ENCODE measurements around the gene C1orf174.

Gene C1orf174

GRCh38 chr1:3932156-3932919 lies 32.3 kb upstream of the C1orf174 start:
- no peak overlapping the region for H3K4me3 Mint-ChIP-seq
- no peaks in the 10 kb centered on the region for H3K36me3 Mint-ChIP-seq (ENCODE audit: low read depth)
- peaks cover 11% of the 10 kb centered on the region for H3K9me3 Mint-ChIP-seq
- H3K27ac Mint-ChIP-seq = no peak overlapping the region
- H3K27me3 Mint-ChIP-seq (ENCODE audit: low read depth) = no peaks in the 10 kb centered on the region
- DNase-seq (ENCODE audit: low spot score) = no peak
- no peaks in the 10 kb centered on the region for H3K4me1 Mint-ChIP-seq (ENCODE audit: low read depth)

GRCh38 chr1:3931007-3931912 lies 31.2 kb upstream of the C1orf174 start:
- no peak overlapping the region for H3K27ac Mint-ChIP-seq
- H3K4me3 Mint-ChIP-seq = no peak overlapping the region
- no peaks in the 10 kb centered on the region for H3K4me1 Mint-ChIP-seq (ENCODE audit: low read depth)
- DNase-seq (ENCODE audit: low spot score) = no peak
- H3K36me3 Mint-ChIP-seq (ENCODE audit: low read depth) = no peaks in the 10 kb centered on the region
- H3K27me3 Mint-ChIP-seq (ENCODE audit: low read depth) = no peaks in the 10 kb centered on the region
- peaks cover 7% of the 10 kb centered on the region for H3K9me3 Mint-ChIP-seq

DNA sequence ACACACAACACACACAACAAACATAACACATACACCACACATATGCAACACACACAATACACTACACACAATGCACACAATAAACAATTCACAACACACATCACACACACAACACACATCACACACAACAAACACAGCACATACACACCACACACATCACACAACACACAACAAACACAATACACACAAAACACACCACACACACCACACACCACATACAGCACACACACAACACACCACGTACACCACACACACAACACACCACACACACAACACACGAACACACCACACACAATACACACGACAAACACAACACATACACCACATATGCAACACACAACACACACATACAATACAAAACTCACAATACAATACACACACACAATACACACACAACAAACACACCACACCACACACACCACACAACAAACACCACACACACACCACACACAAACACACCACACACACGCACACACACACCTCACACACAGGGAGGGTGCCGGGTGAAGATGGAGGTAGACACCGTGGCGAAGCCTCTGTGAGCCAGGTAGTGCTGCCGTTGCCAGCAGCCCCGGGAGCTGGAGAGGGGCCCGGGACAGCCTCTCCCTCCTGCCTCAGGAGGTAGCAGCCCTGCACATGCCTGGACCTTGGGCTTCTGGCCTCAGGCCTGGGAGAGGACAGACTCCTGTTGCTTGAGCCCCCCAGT lies 30.4 kb upstream of the C1orf174 start:
- Mint-ChIP-seq H3K27ac (no peak overlapping the region), H3K9me3 (peaks cover 7% of the 10 kb centered on the region), H3K27me3 (ENCODE audit: low read depth) (no peaks in the 10 kb centered on the region), H3K36me3 (ENCODE audit: low read depth) (no peaks in the 10 kb centered on the region), H3K4me1 (ENCODE audit: low read depth) (no peaks in the 10 kb centered on the region), H3K4me3 (no peak overlapping the region)
- DNase-seq (ENCODE audit: low spot score) = no peak

GRCh38 chr1:3929126-3929525 lies 29.1 kb upstream of the C1orf174 start:
- no peaks in the 10 kb centered on the region for H3K36me3 Mint-ChIP-seq (ENCODE audit: low read depth)
- no peak for DNase-seq (ENCODE audit: low spot score)
- no peak overlapping the region for H3K4me3 Mint-ChIP-seq
- peaks cover 7% of the 10 kb centered on the region for H3K9me3 Mint-ChIP-seq
- H3K27ac Mint-ChIP-seq = peak overlapping the region; percentile 23
- no peaks in the 10 kb centered on the region for H3K4me1 Mint-ChIP-seq (ENCODE audit: low read depth)
- H3K27me3 Mint-ChIP-seq (ENCODE audit: low read depth) = no peaks in the 10 kb centered on the region

DNA sequence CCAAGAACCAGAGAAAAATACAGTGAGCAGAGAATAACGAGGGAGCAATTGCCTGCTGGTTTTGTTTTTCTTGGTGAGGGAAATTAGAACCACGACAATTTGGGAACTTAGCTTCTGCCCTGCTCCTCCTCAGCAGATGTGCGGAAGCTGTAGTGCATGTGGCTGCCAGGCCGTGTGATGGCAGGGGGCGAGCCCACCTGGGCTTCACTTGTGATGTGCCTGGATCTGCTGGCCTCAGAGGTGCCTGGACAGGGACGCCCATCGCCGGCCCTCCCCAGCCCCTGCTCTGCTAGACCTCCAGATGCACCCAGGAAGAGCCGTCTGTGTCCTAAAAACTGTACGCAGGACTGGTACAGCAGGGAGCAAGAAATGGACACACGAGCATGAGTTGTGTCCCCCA lies 28.5 kb upstream of the C1orf174 start:
- H3K4me3 Mint-ChIP-seq = no peak overlapping the region
- no peaks in the 10 kb centered on the region for H3K27me3 Mint-ChIP-seq (ENCODE audit: low read depth)
- no peak overlapping the region for H3K27ac Mint-ChIP-seq
- H3K36me3 Mint-ChIP-seq (ENCODE audit: low read depth) = no peaks in the 10 kb centered on the region
- no peak for DNase-seq (ENCODE audit: low spot score)
- no peaks in the 10 kb centered on the region for H3K4me1 Mint-ChIP-seq (ENCODE audit: low read depth)
- H3K9me3 Mint-ChIP-seq = peaks cover 7% of the 10 kb centered on the region

DNA sequence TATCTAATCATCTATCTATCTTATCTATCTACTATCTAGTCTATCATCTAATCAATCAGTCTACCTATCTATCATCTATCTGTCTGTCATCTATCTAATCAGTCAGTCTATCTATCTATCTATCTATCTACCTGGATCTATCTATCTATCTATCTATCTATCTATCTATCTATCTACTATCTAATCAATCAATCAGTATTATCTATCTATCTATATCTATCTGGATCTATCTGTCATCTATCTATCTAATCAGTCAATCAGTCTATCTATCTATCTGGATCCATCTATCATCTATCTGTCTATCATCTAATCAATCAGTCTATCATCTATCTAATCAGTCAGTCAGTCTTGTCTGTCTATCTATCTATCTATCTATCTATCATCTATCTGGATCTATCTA lies 26.9 kb upstream of the C1orf174 start:
- Mint-ChIP-seq H3K4me1 (ENCODE audit: low read depth) (no peaks in the 10 kb centered on the region), H3K27ac (no peak overlapping the region), H3K4me3 (no peak overlapping the region), H3K36me3 (ENCODE audit: low read depth) (no peaks in the 10 kb centered on the region), H3K27me3 (ENCODE audit: low read depth) (no peaks in the 10 kb centered on the region), H3K9me3 (peaks cover 7% of the 10 kb centered on the region)
- no peak for DNase-seq (ENCODE audit: low spot score)

- DNase-seq (ENCODE audit: low spot score) = no peak
- no peak overlapping the region for H3K4me3 Mint-ChIP-seq
- H3K27me3 Mint-ChIP-seq (ENCODE audit: low read depth) = no peaks in the 10 kb centered on the region
- H3K27ac Mint-ChIP-seq = no peak overlapping the region
- no peaks in the 10 kb centered on the region for H3K36me3 Mint-ChIP-seq (ENCODE audit: low read depth)
- H3K9me3 Mint-ChIP-seq = peaks cover 7% of the 10 kb centered on the region
- H3K4me1 Mint-ChIP-seq (ENCODE audit: low read depth) = no peaks in the 10 kb centered on the region
These were observed 25.7 kb upstream of the C1orf174 start for GRCh38 chr1:3925762-3926161.

GRCh38 chr1:3925256-3925655 lies 25.2 kb upstream of the C1orf174 start:
- Mint-ChIP-seq H3K4me1 (ENCODE audit: low read depth) (no peaks in the 10 kb centered on the region), H3K27ac (no peak overlapping the region), H3K36me3 (ENCODE audit: low read depth) (no peaks in the 10 kb centered on the region), H3K4me3 (no peak overlapping the region), H3K9me3 (peaks cover 4% of the 10 kb centered on the region), H3K27me3 (ENCODE audit: low read depth) (no peaks in the 10 kb centered on the region)
- DNase-seq (ENCODE audit: low spot score) = no peak

DNA sequence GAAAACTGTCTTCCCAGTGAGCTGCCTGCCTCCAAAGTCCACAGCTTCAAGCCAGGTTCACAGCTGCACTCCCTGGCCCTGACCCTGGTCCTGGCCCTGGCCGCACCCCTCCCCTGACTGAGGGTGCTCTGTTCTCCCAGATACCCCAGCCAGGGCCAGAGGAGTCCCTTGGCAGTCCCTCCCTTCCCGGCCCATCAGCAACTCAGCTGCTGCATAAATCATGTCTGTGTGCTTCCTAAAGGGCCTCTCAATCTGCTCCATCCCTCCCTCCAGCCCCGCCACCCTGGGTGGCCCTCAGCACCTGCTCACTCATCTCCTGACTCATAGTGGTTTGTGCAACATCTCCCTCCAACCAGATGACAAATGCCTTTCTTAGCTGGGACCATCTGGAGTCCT lies 24.8 kb upstream of the C1orf174 start:
- Mint-ChIP-seq H3K36me3 (ENCODE audit: low read depth) (no peaks in the 10 kb centered on the region), H3K27me3 (ENCODE audit: low read depth) (no peaks in the 10 kb centered on the region), H3K27ac (no peak overlapping the region), H3K4me3 (no peak overlapping the region), H3K9me3 (no peaks in the 10 kb centered on the region), H3K4me1 (ENCODE audit: low read depth) (no peaks in the 10 kb centered on the region)
- DNase-seq (ENCODE audit: low spot score) = no peak

DNA sequence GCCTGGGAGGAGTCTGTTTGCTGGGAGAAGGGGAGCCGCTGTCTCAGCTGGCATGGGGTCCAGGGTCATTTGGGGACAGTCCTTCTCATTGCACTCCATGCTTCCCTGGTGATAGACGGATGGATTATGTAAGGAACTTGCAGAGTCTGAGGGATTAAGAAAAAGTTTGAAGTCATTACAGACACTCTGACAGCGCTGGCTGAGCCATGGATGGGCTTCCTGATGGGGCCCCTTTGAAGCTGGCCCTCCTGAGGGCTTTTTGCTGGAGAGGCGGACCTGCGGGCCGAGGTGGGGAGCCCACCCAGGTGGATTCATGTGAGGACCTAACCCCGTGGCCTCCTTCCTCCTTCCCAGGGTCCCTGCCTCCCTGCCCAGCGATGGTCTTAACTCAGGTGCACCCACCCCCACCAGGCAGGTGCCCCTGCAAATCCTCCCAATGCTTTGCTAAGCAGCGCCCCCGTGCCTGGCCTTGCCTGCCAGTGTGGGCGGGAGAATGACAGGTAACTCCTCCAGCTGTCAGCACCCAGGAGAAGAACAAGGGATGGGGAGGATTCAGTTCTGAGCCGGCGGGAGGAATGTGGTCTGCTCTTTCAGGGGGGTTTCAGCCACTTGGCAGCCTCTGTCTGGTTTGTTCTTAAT lies 24.2 kb upstream of the C1orf174 start:
- no peak overlapping the region for H3K27ac Mint-ChIP-seq
- no peak overlapping the region for H3K4me3 Mint-ChIP-seq
- H3K36me3 Mint-ChIP-seq (ENCODE audit: low read depth) = no peaks in the 10 kb centered on the region
- no peaks in the 10 kb centered on the region for H3K9me3 Mint-ChIP-seq
- DNase-seq (ENCODE audit: low spot score) = no peak
- no peaks in the 10 kb centered on the region for H3K27me3 Mint-ChIP-seq (ENCODE audit: low read depth)
- H3K4me1 Mint-ChIP-seq (ENCODE audit: low read depth) = no peaks in the 10 kb centered on the region

GRCh38 chr1:3923378-3924185 lies 23.5 kb upstream of the C1orf174 start:
- H3K27me3 Mint-ChIP-seq (ENCODE audit: low read depth) = no peaks in the 10 kb centered on the region
- no peak for DNase-seq (ENCODE audit: low spot score)
- H3K4me1 Mint-ChIP-seq (ENCODE audit: low read depth) = no peaks in the 10 kb centered on the region
- H3K36me3 Mint-ChIP-seq (ENCODE audit: low read depth) = no peaks in the 10 kb centered on the region
- H3K4me3 Mint-ChIP-seq = no peak overlapping the region
- no peak overlapping the region for H3K27ac Mint-ChIP-seq
- H3K9me3 Mint-ChIP-seq = no peaks in the 10 kb centered on the region

DNA sequence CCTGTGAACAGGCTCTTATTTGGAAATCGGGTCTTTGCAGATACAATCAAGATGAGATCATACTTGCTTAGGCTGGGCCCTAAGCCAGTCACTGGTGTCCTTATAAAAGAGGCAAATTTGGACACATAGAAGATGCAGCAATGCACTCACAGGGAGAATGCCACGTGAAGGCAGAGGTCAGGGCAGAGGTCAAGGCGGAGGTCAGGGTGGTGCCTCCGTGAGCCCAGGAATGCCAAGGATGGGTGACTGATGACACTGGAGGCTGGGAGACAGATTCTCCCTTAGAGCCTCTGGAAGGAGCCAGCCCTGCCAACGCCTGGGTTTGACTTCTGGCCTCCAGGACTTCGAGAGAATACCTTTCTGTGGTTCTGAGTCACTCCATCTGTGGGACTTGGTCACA lies 22.8 kb upstream of the C1orf174 start:
- Mint-ChIP-seq H3K27me3 (ENCODE audit: low read depth) (no peaks in the 10 kb centered on the region), H3K4me1 (ENCODE audit: low read depth) (no peaks in the 10 kb centered on the region), H3K9me3 (no peaks in the 10 kb centered on the region)

DNA sequence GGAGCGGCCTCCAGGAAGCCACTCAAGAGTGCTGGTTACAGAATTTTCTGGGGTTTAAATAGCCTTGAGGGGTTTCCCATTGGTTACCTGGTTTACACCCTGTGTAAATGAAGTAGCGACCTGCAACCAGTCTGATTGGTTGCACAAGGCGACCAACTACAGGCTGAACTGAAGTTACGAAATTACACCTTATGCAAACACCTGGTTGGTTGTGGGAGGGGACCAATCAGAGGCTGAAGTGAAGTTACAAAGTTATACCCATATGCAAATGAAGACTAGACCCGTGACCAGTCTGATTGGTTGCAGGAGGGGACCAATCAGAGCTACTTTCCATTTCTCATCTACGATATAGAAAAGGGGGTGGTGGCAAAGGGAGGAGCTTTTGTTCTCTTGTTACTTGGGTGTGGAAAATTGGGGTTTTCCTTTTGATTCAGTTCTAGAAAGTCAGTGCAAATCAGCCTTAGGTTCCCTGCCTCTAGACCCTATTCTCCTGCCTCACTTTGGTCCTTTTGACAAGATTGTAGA lies 22.2 kb upstream of the C1orf174 start:
- Mint-ChIP-seq H3K27me3 (ENCODE audit: low read depth) (no peaks in the 10 kb centered on the region), H3K36me3 (ENCODE audit: low read depth) (no peaks in the 10 kb centered on the region), H3K9me3 (no peaks in the 10 kb centered on the region), H3K4me1 (ENCODE audit: low read depth) (no peaks in the 10 kb centered on the region), H3K27ac (no peak overlapping the region), H3K4me3 (no peak overlapping the region)
- DNase-seq (ENCODE audit: low spot score) = no peak

More for the DNA sequence above, 22.8 kb upstream of the C1orf174 start:
- no peak for DNase-seq (ENCODE audit: low spot score)
- H3K27ac Mint-ChIP-seq = no peak overlapping the region
- H3K4me3 Mint-ChIP-seq = no peak overlapping the region
- H3K36me3 Mint-ChIP-seq (ENCODE audit: low read depth) = no peaks in the 10 kb centered on the region

Measured in T-helper 2 cell treated with Interferon-gamma antibody and Interleukin-4, amounts not matched to agents 5 μg/mL and 100 μg/mL, for 36 hours (primary cell).